DMS79 (cell line): ENCODE measurements around the gene CFAP45.
A peak's percentile ranks its signal among the peaks of the same experiment; 100 is the strongest.

Experiments
- DNase-seq: peaks from one replicate; lab custom pipeline; 2025; lab: John Stamatoyannopoulos, UW

Gene CFAP45

DNA sequence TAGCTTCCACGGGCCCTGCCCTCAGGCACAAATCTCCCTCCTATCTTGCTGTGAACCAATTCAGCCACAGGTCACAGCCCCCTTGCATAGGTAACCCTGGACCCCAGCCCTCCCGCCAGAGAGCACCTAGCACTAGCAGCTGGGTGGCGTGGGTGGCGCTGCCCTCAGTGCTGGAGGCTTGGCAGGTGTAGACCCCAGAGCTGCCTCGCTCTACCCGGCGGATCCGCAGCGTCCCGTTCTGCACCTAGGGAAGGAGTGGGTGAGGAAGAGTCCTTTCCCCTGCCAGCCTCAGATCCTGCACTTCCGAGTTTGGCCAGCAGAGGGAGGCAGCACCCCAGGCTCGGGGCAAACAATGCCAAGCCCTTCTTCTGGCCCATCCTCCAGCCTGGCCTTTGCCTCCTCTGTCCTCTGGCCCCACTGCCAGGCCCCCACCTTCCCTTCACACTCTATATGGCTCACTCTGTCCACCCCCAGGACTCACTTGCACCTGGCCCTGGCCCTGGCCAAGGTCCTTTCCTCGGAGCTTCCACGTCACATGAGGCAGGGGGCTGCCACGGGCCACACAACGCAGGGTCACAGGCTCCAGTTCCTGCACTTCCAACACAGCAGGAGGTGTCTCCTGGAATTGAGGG lies 36.4 kb upstream of the CFAP45 start:
- peak; percentile 31 for DNase-seq

DNA sequence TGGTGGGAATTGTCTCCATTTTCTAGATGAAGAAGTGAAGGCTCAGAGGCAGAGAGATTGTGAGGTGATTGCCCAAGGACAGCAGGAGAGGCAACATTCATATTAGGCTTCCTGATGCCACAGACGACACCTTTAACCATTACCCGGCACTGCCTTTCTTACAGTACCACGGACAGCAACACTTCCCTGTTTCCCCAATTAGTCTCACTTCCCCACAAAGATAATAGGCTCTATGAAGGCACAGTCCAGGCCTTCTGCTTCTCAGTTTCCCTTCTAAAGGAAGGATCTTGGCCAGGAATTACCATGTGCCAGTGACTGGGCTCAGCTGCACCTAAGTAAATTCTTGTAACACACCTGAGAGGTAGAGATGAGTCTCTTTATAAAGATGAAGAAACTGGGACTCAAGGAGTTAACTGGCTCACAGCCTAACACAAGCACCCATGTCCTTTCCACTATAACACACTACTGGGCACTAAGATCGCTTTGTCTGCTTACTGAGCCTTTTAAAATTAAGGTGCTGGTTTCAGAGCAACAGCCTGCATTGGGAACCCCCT lies 35.8 kb upstream of the CFAP45 start:
- no peak for DNase-seq

DNA sequence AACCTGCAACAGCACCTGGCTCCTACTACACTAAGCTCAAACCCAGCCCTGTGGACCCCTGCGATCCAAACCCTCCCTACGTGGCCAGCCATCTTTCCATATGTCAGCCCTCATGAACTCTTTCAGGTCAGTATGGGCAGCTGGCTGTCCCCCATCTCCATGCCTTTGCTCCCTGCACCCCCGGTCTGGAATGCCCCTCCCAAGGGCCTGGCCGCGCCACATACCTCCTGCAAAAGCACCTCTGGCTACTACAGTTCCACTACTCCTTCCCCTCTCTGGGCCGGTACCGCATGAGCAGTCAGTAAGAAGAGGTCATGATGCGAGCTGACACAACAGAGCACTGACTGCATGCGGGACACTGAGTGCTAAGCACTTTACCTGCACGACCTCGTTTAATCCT lies 35.3 kb upstream of the CFAP45 start:
- DNase-seq: no peak

DNA sequence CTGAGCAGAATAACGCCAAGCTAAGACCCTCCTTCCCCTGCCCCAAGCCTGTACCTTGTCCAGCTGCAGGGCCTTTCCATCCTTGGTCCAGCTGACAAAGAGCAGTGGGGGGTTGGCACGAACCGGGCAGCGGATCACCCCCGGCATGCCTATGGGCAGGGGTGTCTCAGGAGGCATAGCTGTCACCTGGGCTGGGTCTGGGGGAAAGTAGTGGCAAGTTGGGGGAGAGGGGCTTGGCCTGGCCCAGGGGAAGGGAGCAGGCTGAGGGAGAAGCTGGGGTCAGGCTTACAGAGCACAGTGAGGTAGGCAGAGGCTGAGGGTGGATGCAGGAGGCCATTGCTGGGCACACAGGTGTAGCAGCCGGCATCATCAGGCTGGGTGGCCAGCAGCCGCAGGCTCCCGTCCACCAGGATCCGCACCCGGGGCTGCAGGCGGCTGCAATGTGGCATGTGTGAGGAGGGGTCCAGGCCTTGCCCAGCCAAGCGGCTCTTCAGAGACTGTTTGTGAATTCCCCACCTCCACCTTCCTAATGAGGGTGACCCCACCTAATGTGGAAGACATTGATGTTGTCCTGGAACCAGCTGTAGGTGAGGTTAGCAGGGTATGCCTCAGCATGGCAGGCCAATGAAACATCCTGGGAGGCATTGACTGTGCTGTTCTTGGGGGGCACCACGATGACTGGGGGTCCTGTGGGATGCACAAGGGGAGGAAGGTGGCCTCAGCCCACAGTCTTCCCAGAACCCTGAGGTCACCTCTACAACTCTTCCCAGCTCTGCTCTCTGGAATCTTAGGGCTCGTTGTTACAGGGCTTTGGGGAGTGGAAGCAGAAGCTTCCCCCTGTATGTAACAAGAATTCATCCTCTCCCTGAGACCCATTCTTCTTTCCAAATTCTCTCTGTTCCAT lies 34.4 kb upstream of the CFAP45 start:
- DNase-seq: no peak

DNA sequence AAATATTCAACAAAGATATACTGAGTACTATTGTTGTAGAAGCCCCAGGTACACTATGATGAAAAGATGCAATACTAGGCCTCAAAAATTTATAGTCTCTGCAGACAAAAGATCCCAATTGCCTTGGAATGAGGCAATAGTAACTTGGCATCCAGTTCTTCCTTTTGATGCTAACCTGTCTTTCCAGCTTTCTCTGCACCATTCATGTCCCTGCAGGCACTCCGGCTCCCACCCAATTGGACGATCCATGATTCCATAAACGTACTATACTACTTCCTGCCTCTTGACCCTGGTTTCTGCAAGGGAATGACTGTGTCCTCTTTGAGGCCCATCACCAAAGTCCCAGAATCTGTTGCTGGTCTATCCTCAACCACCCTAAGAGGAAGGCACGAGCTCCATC lies 33.4 kb upstream of the CFAP45 start:
- DNase-seq: no peak

DNA sequence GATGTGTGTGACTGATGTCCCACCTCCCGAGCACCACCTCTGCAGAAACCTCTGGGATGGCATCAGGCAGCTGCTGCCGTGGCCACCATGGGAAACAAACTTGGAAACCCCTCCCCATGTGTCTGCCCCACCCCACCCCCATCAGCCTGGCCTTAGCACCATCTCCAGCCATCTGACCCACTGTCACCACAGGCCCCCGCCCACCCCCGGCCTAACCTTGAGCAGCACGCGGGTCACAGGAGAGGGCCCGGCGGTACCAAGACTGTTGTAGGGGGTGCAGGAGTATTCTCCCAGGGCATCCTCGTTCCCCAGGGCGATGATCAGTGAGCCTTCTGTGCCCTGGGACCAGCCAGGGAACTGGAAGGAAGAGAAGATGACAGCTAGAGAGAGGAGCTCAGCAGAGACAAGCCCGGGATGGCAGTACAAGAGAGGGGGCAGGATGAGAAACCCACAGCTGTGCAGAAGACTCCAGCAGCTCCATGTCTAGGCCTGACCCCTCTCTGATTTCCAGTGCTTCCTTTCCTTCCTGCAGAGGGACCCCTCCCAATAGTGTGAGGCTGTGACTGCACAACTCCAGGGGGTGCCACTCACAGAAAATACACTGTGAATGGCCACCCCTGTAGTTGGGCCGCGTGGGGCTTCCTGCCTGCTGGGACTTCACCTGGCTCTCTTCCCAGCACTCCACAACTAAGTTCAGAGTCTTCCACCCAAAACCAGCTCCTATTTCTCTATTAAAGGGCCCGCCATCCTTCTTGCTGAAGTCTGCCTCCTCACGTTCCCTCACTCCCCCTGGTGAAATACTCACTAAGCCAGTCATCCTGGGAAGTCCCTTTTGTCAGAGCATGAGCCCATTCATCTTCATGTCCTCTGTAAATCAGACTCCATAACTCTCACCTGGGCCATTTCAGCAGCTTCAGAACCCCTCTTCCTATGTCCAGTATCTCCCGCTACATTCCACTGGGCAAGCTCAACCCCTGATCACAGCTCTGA lies 32.6 kb upstream of the CFAP45 start:
- DNase-seq: no peak

DNA sequence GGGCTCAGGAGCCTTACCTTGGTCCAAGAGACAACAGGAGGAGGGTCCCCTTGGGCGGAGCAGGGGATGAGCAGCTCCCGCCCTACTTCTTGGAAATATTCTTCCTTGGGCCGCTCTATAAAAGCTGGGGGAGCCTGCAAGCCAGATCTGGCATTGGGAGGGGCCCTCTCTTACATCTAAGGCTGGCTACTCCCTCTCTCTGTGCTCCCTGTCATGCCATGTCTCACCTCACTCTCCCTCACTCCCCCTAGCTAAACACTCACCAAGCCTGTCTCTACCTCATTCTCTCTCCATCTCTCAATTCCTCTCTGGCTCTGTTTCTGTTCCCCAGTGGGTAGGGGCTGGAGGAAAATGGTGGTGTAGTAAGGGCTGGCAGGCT lies 31.8 kb upstream of the CFAP45 start:
- no peak for DNase-seq

DNA sequence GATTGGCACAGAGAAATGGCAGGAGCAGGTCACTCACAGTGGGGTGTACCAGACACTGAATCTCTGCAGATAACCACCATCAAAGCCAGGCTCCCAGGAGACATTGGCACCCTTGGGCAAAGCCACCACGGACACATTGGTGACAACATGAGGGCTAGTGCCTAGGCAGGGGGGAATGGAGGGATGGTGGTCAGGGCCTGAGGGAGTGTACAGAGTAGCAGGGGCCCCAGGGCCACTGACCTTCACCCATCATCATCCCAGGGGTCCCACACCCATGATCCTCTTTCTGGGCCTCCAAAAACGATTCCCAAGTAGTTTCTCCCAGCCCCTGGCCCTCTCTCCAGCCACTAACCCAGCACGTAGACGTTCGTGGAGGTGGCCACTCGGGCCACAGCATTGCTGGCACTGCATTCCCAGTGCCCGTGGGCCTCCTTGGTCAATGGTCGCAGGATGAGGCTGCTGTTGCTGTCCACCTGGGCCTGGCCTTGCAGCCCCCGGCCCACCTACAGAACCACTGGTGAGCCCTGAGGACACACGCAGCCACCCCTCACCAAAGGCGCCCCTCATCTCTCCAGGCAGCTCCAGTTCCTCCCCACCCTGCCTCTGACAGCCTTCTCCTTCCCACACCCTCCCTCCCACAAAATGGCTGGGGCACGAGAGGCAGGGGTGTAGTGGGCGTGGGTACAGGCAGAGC lies 31.3 kb upstream of the CFAP45 start:
- no peak for DNase-seq

DNA sequence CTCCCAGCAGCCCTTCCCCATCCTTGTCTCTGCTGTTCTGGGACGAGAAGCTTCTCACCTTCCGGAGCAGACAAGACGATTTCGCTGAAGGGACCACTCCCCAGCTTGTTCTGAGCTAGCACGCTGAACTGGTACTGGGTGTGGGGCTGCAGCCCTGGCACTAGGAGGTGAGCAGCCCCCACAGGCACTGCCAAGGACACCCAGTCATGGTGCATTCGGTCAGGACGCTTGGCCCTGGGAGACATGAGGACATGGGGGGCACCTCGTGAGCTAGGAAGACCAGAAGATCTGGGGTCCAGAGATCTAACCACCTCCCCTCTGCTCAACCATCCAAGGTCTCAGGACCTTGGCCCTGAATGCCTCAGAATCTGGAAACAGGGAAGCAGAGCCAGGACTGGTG lies 30.7 kb upstream of the CFAP45 start:
- DNase-seq: no peak

DNA sequence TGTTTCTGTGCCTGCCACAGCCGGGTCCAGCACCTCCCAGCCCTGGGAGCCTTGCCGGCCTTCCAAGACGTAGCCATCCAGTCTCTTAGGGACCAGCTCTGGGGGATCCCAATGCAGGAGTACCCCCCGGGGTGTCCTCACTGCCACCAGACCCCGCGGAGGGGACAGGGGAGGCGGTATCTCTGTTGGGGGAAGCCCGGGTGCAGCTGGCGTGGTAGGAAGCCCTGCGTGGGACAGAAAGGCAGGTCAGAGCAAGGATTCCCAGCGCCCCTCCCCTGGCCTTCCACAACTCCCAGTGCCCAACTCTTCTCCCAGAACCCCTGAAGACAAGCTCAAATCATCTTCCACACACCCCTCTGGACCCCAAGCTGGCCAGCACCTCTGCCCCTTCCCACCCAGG lies 30.3 kb upstream of the CFAP45 start:
- no peak for DNase-seq

DNA sequence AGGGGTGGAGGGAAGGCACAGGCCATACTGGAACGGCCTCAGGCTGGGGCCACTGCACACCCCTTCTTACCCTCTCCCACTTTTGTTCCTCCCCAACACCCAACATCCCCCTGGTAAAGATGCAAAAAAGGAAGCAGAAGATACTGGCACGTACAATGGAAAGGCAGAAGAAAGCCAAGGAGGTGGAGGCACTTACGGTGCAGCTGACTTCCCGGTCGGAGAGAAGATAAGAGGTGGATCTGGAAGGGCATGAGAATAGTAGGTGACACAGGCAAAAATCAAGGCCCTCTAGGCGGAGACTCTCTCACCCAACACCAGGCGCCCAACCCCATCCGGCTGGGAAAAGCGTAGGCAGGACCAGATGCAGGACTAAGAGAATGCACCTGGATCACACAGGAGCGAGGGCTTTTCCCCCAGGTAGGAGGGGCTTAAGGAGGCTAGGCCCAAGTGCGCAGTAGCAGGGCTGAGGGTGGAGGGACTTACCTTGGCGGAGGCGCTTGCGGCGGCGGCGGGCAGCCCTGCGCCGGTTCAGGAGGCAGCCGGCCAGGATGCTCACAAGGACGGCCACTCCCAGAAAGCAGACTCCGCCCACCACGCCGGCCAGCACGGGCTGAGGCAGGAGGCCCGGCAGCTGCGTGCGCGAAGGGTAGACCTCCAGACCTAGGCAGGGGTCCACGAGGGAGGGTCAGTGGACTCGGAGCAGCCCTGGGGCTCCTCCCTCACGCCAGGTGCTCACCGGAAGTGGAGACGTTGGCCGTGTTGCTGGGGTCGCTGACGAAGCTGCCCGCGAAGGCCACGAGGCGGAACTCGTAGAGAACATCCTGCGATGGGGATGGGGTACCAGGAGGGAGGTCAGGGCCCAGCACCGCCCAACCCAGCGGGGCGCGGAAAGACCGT lies 29.4 kb upstream of the CFAP45 start:
- DNase-seq: no peak

DNA sequence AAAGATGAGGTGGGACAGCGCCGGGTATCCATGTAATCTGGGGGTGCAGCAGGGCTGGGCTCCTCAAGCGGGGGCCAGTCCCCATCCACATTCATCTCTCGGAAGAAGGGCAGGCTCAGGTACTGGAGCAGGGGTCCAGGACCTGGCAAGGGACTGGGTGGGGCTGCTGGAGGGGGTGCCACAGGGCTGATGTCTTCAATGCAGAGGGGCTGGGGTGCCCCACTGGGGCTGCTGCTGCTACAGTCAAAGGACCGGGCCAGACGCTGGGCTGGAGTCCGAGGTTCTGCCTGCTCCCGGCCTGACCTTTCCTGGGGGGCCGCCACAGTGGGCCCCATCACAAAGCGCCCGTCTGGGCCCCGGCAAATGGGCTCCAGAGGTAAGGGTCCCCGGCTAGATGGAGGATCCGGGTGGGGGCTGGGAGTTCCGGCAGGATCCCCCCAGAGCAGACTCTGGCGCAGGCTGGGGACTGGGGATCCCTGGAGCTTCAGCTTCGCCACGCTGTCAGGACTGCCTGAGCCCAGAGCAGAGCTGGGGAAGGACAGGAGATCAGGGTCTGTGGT lies 28.6 kb upstream of the CFAP45 start:
- DNase-seq: no peak

DNA sequence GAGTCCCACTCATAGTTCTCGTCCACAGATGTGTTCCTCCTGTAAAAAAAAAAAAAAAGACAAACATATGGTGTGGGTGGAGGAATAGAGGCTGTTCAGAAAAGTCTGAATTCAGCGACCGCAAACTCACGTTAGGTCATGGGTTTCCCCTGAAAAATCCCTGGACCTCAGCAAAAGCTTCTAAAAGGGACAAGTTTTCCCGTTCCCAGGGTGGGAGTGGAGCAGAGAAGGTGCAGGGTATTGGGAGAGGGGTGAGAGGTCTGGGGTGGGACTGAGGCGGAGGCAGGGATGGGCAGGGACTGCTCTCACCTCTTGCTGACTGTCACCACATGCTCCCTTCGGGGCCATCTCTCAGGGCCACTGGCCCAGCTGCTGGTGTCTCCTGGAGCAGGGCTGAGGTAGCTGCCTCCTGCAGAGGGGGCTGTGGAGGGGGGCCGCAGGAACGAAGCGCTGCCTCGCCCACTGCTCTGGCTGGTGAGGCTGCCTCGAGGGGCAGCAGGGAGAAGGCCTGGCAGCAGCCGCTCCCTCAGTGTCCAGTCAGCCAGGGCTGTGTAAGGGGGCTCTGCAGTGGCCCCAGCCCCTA lies 28.0 kb upstream of the CFAP45 start:
- DNase-seq: no peak

DNA sequence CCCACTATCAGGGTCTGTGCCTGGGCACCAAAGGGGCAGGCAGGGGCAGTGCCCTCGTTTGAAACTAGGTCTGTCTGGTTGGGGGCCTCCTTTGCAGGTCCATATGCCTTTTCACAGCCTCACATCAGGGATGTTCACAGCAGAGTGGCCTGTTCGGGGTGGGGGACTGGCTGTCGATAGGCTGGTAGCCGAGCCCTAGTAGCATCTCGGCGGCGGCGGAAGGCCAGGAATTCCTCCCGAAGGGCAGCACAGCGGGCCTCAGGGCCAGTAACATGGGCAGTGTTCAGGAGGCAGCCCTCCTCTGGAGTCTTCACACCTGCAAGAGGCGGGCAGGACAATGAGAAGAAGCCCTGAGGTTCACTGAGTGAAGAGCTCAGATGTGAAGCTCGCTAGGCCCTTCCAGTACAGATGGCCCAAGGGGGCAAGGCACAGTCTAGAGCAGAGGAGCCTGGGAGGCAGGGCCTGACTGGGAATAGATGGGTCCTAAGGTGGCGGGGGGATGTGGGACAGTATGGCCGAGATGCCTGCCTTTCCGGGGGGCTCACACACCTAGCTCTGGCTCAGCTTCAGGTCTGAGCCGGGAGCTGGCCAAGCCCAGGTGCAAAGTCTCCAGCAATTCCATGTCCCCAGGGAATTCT lies 27.4 kb upstream of the CFAP45 start:
- DNase-seq: no peak

DNA sequence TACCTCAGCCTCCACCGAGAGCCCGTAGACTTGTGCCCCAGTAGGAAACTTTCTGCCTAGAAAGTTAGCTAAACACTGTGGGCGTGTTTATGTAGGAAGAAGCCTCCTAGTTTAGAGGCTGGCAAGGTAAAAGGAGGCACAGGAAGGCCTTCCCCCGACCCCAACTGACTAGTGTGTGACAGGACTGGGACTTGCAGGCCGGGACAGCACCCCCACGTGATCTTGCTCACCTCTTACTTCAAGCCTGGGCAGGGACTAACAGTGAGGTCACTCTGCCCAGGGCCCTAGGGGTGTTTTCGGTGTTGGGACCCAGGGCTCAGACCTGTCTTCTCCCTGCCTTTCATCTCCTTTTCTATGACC lies 25.7 kb upstream of the CFAP45 start:
- no peak for DNase-seq

DNA sequence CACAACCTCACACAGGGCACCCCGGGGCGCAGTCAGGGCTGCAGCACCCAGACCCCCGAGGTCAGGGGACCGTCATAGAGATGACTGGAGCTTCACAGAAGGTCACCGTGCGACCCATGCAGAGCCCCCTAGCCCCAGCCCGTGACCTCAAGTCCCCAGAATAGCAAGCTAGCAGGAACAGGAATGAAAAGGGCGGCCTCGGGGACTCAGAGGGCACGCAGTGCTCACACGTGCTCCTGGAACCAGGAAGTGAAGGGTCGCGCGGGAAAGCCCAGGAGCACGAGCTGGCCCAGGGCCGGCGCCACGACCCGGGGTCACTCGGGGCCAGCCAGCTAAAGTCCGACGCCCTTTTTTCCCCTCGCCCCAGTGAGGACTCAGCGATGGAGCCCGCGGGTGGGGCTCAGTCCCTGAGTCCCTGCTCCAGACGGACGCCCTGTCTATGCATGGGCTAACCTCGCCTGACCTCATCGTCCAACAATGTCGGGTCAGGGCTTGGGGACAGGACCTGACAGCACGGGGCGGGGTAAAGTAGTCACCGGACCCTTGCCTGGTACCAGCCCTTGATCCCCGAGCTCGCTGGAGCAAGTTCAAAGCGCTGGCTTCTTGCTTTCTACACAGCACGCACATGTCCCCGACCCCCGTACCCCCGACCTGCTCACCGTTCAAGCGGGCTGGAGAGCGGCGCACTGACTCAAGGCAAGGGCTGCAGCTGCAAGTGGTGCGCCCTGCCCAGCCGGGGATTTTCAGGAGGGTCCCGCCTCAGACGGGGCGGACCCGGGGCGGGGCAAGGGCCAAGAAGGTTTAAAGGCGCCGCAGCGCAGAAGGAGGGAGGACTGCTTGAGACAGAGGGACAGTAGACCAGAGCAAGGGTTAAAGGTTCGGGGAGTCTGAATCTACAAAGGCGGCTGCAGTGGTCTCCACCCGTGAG lies 25.1 kb upstream of the CFAP45 start, which contains the start of gene TAGLN2:
Gene TAGLN2 (minus strand): TSS at position 717 of the 928 bp plus-strand sequence. CDS start 4,998 bp downstream, outside the sequence.
- peak; percentile 61 for DNase-seq

DNA sequence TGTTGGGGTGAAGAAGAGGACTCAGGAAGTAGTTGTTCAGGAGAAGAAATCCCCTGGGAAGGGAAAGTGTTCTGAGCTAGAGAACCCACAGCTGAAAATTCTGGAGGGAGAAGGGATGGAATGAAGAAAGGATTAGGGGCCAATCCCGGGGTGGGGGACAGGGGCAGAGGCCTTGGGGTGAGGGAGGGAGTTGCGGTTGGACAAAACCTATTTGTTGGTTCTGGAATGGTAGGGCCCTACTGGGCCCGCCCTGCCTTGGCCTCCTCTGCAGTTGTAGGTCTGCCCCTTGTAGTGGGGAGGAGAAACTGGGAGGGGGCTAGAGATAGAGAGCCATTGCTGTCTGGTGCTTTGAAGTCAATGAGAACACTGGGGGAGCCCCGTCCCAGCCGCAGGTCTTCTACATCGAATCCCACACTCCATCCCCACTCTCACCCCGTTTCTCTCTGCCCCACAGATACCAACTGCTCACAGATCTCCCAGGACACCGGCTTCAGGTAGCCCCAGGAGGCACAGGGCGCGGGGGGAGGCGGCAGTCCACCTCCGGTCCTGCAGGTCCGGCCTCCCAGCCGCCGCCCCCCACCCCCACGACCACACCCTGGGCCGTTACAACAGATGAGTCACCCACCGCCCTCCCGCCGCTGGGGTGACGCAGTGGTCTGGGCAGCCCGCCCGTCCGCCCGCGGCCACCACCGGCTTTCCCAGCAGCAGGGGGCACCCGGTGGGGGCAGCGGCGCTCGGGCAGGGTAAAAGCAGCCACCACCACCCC lies 24.2 kb upstream of the CFAP45 start:
- peak; percentile 27 for DNase-seq
